Gastrocnemius medialis (tissue), 4 donors: ENCODE results near the gene MOSMO. TPM values are rescaled to one million over a fixed set of nuclear protein-coding genes. Genes with fewer than 3 reads are reported as not detected.

Source experiments
- ATAC-seq, 2 donors: fragments of 150-250 bp; one replicate each; pipeline ENCODE4 v1.9.1; 2016
- DNase-seq, 2 donors: peaks; one replicate each; pipeline ENCODE4 v3.0.0-alpha.2; 2019
- H3K27ac ChIP-seq, 4 donors: fragments of 200-600 bp; sonication (generic); 1 replicate in 1 of 4; 2 replicates in 3 of 4; pipeline ENCODE4 v1.5.1; 2016 to 2018; ENCODE audit warnings: mild to moderate bottlenecking in 2 of 4, moderate library complexity in 1 of 4
- H3K27me3 ChIP-seq, 3 donors: fragments of 200-600 bp; sonication (generic) in 2 of 3; 1 replicate in 1 of 3; 2 replicates in 2 of 3; pipeline versions ENCODE4 v1.5.1 to v1.6.0; 2016 to 2019; ENCODE audit warnings: mild to moderate bottlenecking in 1 of 3, moderate library complexity in 1 of 3
- H3K36me3 ChIP-seq, 2 donors: fragments of 200-600 bp; sonication (generic) in 1 of 2; one replicate each; pipeline ENCODE4 v1.5.1; 2017 to 2018
- H3K4me1 ChIP-seq, 2 donors: fragments of 200-600 bp; sonication (generic) in 1 of 2; one replicate each; pipeline ENCODE4 v1.5.1; 2016 to 2017; ENCODE audit warnings: mild to moderate bottlenecking in 2 of 2
- H3K4me3 ChIP-seq, 4 donors: fragments of 200-600 bp; sonication (generic) in 3 of 4; 1 replicate in 1 of 4; 2 replicates in 3 of 4; pipeline ENCODE4 v1.5.1; 2016 to 2019; ENCODE audit warnings: mild to moderate bottlenecking in 2 of 4
- H3K9me3 ChIP-seq, 3 donors: fragments of 200-600 bp; sonication (generic) in 2 of 3; 1 replicate in 1 of 3; 2 replicates in 2 of 3; pipeline ENCODE4 v1.5.1; 2016 to 2019
- POLR2A ChIP-seq, 2 donors: fragments of 450-650 bp; IDR thresholded peaks; one replicate each; pipeline ENCODE4 v1.6.1; 2017; ENCODE audit warnings: antibody characterized with exemption in 2 of 2, mild to moderate bottlenecking in 2 of 2, moderate library complexity in 2 of 2
- in situ Hi-C, 4 donors: fragments of 200-750 bp; cut with MboI; loops; one replicate each; pipeline versions ENCODE4 v1.15.0 to v1.8.0; 2017; ENCODE audit warnings: low sequenced_read_pairs in 4 of 4
- intact Hi-C: fragments of 100-400 bp; cut with DNase I; formaldehyde crosslinking; loops from one replicate; pipeline ENCODE4 v1.15.1; 2023; ENCODE audit warnings: low total_unique reads
- total RNA-seq, 4 donors: library from RNA; depleted of rRNA; stranded (reverse); fragments of >200 nt; gene quantifications; one replicate each; pipeline versions ENCODE4 v1.1.0 to v1.2.3, GENCODE V29; 2016
- TF ChIP-seq, protein P1 (sequence below), 5 experiments: fragments of 450-650 bp in 3 of 5; fragments of 200-600 bp in 2 of 5; sonication (generic) in 2 of 5; IDR thresholded peaks in 4 of 5; conservative IDR thresholded peaks in 1 of 5; 1 replicate in 4 of 5; 2 replicates in 1 of 5; pipeline ENCODE4 v1.5.1; 2016 to 2019; ENCODE audit warnings: antibody characterized with exemption in 5 of 5, mild to moderate bottlenecking in 3 of 5, moderate library complexity in 3 of 5

Gene MOSMO
- total RNA-seq = 10 to 100 TPM; 12.6 to 17.6 (median 13.9) TPM

DNA sequence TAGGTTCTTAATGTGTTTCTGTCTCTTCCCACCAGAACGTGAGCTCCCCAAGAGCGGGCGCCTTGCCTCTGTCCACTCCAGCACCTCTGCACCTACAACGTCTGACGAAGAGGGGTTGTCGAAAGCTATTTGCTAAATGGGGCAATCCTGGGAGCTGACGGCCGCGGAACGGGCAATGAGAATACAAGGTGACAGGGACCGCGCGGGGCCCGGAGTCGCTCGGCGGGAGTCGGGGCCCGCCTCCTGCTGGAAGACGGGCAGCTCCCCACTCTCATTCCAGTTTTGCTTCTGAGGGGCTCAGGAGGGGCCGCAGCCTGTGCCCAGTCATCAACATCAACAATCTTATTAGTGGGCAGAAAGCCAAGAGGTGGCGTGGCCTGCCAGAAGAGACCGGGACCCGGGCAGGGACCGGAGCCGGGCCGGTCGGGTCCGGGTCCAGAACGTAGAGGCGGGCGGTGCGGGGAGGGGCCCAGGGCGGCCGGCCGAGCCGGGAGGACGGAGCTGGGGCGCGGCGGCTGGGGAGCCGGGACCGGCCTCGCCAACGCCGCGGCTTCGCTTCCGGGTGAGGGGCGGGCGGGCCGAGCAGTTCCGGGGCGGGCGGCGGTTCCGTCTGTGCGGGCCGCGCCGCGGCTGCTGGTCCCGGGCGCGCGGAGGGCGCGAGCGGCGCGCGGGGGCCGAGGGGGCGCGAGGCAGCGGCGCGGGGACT is at the start of gene MOSMO:
MOSMO (plus strand) TSS at position 603 of the 706 bp plus-strand sequence. CDS start 191 bp downstream, outside the sequence.
- intact Hi-C loops = loop anchor here (2.0 kb wide), 2 partner anchors 55 to 289 kb away; partner anchors contain the start of genes POLR3E and UQCRC2
- Histone ChIP-seq H3K27ac (peak within 1 kb of the TSS; percentile 85 to 88 (median 88)), H3K4me3 (peak within 1 kb of the TSS; percentile 93 to 100 (median 98)), H3K4me1 (peaks cover 20 to 30% of the 10 kb centered on the region in 2 donors), H3K9me3 (no peaks in the 10 kb centered on the region), H3K36me3 (no peaks in the 10 kb centered on the region), H3K27me3 (no peaks in the 10 kb centered on the region)
- TF ChIP-seq, protein P1, sequence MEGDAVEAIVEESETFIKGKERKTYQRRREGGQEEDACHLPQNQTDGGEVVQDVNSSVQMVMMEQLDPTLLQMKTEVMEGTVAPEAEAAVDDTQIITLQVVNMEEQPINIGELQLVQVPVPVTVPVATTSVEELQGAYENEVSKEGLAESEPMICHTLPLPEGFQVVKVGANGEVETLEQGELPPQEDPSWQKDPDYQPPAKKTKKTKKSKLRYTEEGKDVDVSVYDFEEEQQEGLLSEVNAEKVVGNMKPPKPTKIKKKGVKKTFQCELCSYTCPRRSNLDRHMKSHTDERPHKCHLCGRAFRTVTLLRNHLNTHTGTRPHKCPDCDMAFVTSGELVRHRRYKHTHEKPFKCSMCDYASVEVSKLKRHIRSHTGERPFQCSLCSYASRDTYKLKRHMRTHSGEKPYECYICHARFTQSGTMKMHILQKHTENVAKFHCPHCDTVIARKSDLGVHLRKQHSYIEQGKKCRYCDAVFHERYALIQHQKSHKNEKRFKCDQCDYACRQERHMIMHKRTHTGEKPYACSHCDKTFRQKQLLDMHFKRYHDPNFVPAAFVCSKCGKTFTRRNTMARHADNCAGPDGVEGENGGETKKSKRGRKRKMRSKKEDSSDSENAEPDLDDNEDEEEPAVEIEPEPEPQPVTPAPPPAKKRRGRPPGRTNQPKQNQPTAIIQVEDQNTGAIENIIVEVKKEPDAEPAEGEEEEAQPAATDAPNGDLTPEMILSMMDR (IDR thresholded peaks at IDR 0.05 in 4 of 5, conservative IDR thresholded peaks at IDR 0.05 in 1 of 5) = peak in 2 of 5 experiments; percentile 6 to 17
- peak; percentile 64 to 82 for TF ChIP-seq POLR2A (IDR thresholded peaks at IDR 0.05)
- in situ Hi-C loops = loop anchor here (10.0 to 25.0 kb wide), 4 partner anchors 67 to 287 kb away; partner anchors contain the start of gene POLR3E (in 4 of the 4)
- DNase-seq (peak; percentile 47 to 67), ATAC-seq (peak; percentile 91 to 92)

DNA sequence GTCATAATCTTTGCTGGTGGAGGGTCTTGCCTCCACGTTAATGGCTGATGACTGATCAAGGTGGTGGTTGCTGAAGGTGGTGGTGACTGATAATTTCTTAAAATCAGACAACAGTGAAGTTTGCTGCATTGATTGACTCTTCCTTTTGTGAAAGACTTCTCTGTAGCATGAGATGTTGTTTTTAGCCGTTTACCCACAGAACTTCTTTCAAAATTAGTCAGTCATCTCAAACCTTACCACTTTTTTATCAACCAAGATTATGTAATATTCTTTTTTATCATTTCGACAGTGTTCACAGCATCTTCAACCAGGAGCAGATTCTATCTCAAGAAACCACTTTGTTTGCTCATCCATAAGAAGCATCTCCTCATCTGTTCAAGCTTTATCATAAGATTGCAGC is 48.9 kb upstream of the MOSMO start:
- intact Hi-C loops = no loop called here

DNA sequence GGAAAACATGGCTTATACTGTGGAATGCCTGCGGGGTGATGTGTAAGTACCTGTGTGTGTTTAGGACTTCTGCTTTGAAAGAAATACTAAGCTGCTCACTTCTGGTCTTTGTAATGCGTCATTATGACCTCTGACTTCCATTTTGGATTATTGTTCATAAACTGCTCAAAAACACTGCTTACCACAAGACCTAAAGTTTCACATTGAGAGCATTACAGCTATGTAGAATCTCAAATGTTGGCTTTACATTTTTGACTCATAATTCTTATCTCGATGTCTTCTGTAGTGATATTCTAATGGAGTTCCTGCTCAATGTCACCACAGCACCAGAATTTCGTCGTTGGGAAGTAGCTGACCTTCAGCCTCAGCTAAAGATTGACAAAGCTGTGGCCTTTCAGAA is 45.4 kb upstream of the MOSMO start:
- intact Hi-C loops (no loop called here), in situ Hi-C loops (loop anchor here in 1 of 4 donors (25.0 kb wide), 1 partner anchor 150 kb away; no protein-coding TSS in a partner anchor)
- Histone ChIP-seq H3K27me3 (no peaks in the 10 kb centered on the region), H3K4me3 (no peak overlapping the region), H3K36me3 (peaks cover 0 to 100% of the 10 kb centered on the region in 2 donors), H3K4me1 (no peaks in the 10 kb centered on the region), H3K27ac (no peak overlapping the region), H3K9me3 (no peaks in the 10 kb centered on the region)
- DNase-seq (no peak), ATAC-seq (no peak)
- TF ChIP-seq, protein P1 (IDR thresholded peaks at IDR 0.05 in 4 of 5, conservative IDR thresholded peaks at IDR 0.05 in 1 of 5) = no peak
- no peak for TF ChIP-seq POLR2A (IDR thresholded peaks at IDR 0.05)

More for the DNA sequence above, 48.9 kb upstream of the MOSMO start:
- ATAC-seq (no peak), DNase-seq (no peak)
- no peaks in the 10 kb centered on the region for H3K27me3 ChIP-seq
- H3K27ac ChIP-seq = no peak overlapping the region
- peaks cover 0 to 82% of the 10 kb centered on the region in 2 donors for H3K36me3 ChIP-seq
- TF ChIP-seq, protein P1 (IDR thresholded peaks at IDR 0.05 in 4 of 5, conservative IDR thresholded peaks at IDR 0.05 in 1 of 5) = no peak
- TF ChIP-seq POLR2A (IDR thresholded peaks at IDR 0.05) = no peak
- in situ Hi-C loops = loop anchor here in 1 of 4 donors (25.0 kb wide), 1 partner anchor 147 kb away; no protein-coding TSS in a partner anchor
- H3K4me3 ChIP-seq = no peak overlapping the region
- no peaks in the 10 kb centered on the region for H3K9me3 ChIP-seq
- peaks cover 18 to 19% of the 10 kb centered on the region in 2 donors for H3K4me1 ChIP-seq

DNA sequence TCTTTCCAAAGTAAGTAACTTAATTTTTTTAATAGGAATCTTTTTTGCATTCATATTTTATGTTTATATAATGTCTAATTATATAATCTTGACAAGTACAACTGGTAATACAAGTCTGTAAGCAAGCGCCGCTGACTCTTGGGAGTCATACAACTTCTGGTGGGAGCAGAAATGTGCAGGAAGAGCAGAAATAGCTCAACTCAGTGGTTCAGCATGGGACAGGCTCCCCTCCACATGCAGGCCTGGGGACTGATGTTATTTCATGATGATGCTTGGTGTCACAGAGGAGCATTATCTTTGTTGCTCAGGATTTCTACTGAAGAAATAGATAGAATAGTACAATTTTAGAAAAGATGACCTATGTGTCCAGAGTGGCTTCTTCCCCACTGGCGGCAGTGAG is 44.0 kb upstream of the MOSMO start:
- intact Hi-C loops (no loop called here), in situ Hi-C loops (loop anchor here in 1 of 4 donors (25.0 kb wide), 1 partner anchor 152 kb away; no protein-coding TSS in a partner anchor)
- peak overlapping the region in 2 of 4 donors; percentile 0 to 12 for H3K27ac ChIP-seq
- no peak for DNase-seq
- no peak for ATAC-seq
- peaks cover 6 to 100% of the 10 kb centered on the region in 2 donors for H3K36me3 ChIP-seq
- no peaks in the 10 kb centered on the region for H3K27me3 ChIP-seq
- TF ChIP-seq POLR2A (IDR thresholded peaks at IDR 0.05) = no peak
- TF ChIP-seq, protein P1 (IDR thresholded peaks at IDR 0.05 in 4 of 5, conservative IDR thresholded peaks at IDR 0.05 in 1 of 5) = no peak
- H3K9me3 ChIP-seq = no peaks in the 10 kb centered on the region
- no peaks in the 10 kb centered on the region for H3K4me1 ChIP-seq
- no peak overlapping the region for H3K4me3 ChIP-seq
